Anterior cingulate cortex (tissue), 58 donors: ENCODE data around the gene FAM222A.
"Not testable (repeated sequence)": the region's sequence is repeated elsewhere in the genome, so short reads cannot be mapped to it uniquely, and the experiment has no call there.

ENCODE experiments used
- DNase-seq, 58 donors: peaks; one replicate each; lab custom pipeline; 2025; lab: John Stamatoyannopoulos, UW

Gene FAM222A

GRCh38 chr12:109693653-109694600 is 19.7 kb upstream of the FAM222A start:
- no peak for DNase-seq

GRCh38 chr12:109694629-109695028 is 19.0 kb upstream of the FAM222A start:
- DNase-seq, result not testable (repeated sequence)

- no peak for DNase-seq
Measured at GRCh38 chr12:109695416-109695815, 18.2 kb upstream of the FAM222A start.

GRCh38 chr12:109695961-109696461 is 17.6 kb upstream of the FAM222A start:
- peak in 9 of 58 donors; percentile 6 to 36 (median 23) for DNase-seq

GRCh38 chr12:109696485-109697269 is 16.9 kb upstream of the FAM222A start:
- no peak for DNase-seq

- DNase-seq, result no peak
Measured at GRCh38 chr12:109697270-109697553, 16.4 kb upstream of the FAM222A start.

GRCh38 chr12:109697877-109698468 is 15.7 kb upstream of the FAM222A start:
- DNase-seq, result no peak

GRCh38 chr12:109698820-109699219 is 14.8 kb upstream of the FAM222A start:
- DNase-seq, result no peak

- DNase-seq, result no peak
Measured at GRCh38 chr12:109701064-109701463, 12.6 kb upstream of the FAM222A start.

- DNase-seq, result no peak
Measured at GRCh38 chr12:109702111-109702841, 11.3 kb upstream of the FAM222A start.

GRCh38 chr12:109703684-109704083 is 9.9 kb upstream of the FAM222A start:
- DNase-seq, result no peak

GRCh38 chr12:109704371-109705098 is 9.1 kb upstream of the FAM222A start:
- no peak for DNase-seq

GRCh38 chr12:109705291-109705690 is 8.3 kb upstream of the FAM222A start:
- no peak for DNase-seq

- no peak for DNase-seq
Measured at GRCh38 chr12:109706398-109706746, 7.3 kb upstream of the FAM222A start.

- DNase-seq, result no peak
Measured at GRCh38 chr12:109706747-109707469, 6.7 kb upstream of the FAM222A start.

GRCh38 chr12:109707470-109707821 is 6.2 kb upstream of the FAM222A start:
- DNase-seq, result no peak

- no peak for DNase-seq
Measured at GRCh38 chr12:109708939-109709338, 4.7 kb upstream of the FAM222A start.

- peak in 1 of 58 donors; percentile 24 for DNase-seq
Measured at GRCh38 chr12:109709401-109709991, 4.1 kb upstream of the FAM222A start.
